CD14-positive monocyte (primary cell): ENCODE results near the gene EXT2. TPM values are rescaled to one million over a fixed set of nuclear protein-coding genes. Genes with fewer than 3 reads are reported as not detected.

Source experiments
- DNase-seq, 3 donors: peaks; one replicate each; pipeline ENCODE4 v3.0.0-alpha.2; 2011 to 2022
- H2AFZ ChIP-seq: 2 replicates; pipeline ENCODE4 v1.6.0; 2012; ENCODE audit warnings: mild to moderate bottlenecking, low read depth, low read length, inconsistent platforms; ENCODE audit not compliant: insufficient read depth, poor library complexity, severe bottlenecking
- H3K27ac ChIP-seq, 2 donors: 1 replicate in 1 of 2; 2 replicates in 1 of 2; pipeline ENCODE4 v1.5.1; 2012 to 2013; ENCODE audit warnings: low read length in 2 of 2, control low read depth in 1 of 2, inconsistent platforms in 1 of 2, low read depth in 1 of 2, mild to moderate bottlenecking in 1 of 2
- H3K27me3 ChIP-seq, 2 donors: one replicate each; pipeline versions ENCODE4 v1.6.0 to v1.6.1; 2011 to 2013; ENCODE audit warnings: low read length in 2 of 2; ENCODE audit not compliant: control insufficient read depth in 2 of 2, insufficient read depth in 2 of 2
- H3K36me3 ChIP-seq, 2 donors: replicated peaks in 1 of 2; 1 replicate in 1 of 2; 2 replicates in 1 of 2; pipeline versions ENCODE4 v1.5.1 to v1.6.1; 2012 to 2013; ENCODE audit warnings: low read length in 2 of 2, control low read depth in 1 of 2, inconsistent platforms in 1 of 2, mild to moderate bottlenecking in 1 of 2; ENCODE audit not compliant: insufficient read depth in 2 of 2, control insufficient read depth in 1 of 2
- H3K4me1 ChIP-seq, 2 donors: 1 replicate in 1 of 2; 2 replicates in 1 of 2; pipeline versions ENCODE4 v1.5.1 to v1.6.1; 2012 to 2013; ENCODE audit warnings: low read length in 2 of 2, control low read depth in 1 of 2, inconsistent platforms in 1 of 2, mild to moderate bottlenecking in 1 of 2, moderate library complexity in 1 of 2; ENCODE audit not compliant: insufficient read depth in 2 of 2, control insufficient read depth in 1 of 2
- H3K4me2 ChIP-seq: replicated peaks from 2 replicates; pipeline ENCODE3; 2012; ENCODE audit warnings: low read length, moderate library complexity, mild to moderate bottlenecking; ENCODE audit not compliant: poor library complexity, severe bottlenecking; ENCODE audit errors: extremely low read depth
- H3K4me3 ChIP-seq, 3 experiments: fragments of 200-600 bp in 1 of 3; sonication (generic) in 1 of 3; replicated peaks in 1 of 3; 1 replicate in 2 of 3; 2 replicates in 1 of 3; pipeline ENCODE4 v1.5.1; 2011 to 2013; ENCODE audit warnings: low read length in 3 of 3, mild to moderate bottlenecking in 3 of 3, control low read depth in 2 of 3, low read depth in 2 of 3, inconsistent platforms in 1 of 3, moderate library complexity in 1 of 3
- H3K79me2 ChIP-seq: 2 replicates; pipeline ENCODE4 v1.6.0; 2012; ENCODE audit warnings: mild to moderate bottlenecking, control low read depth, inconsistent platforms, low read length, moderate library complexity; ENCODE audit not compliant: insufficient read depth
- H3K9ac ChIP-seq: 2 replicates; pipeline ENCODE4 v1.6.0; 2017; ENCODE audit warnings: low read length, mild to moderate bottlenecking; ENCODE audit not compliant: insufficient read depth, poor library complexity, severe bottlenecking
- H3K9me3 ChIP-seq, 2 donors: replicated peaks in 1 of 2; 1 replicate in 1 of 2; 2 replicates in 1 of 2; pipeline versions ENCODE4 v1.5.1 to v1.6.1; 2012 to 2013; ENCODE audit warnings: low read length in 2 of 2, control low read depth in 1 of 2; ENCODE audit not compliant: control insufficient read depth in 1 of 2, insufficient read depth in 1 of 2
- H4K20me1 ChIP-seq: 2 replicates; pipeline ENCODE4 v1.6.0; 2012; ENCODE audit warnings: mild to moderate bottlenecking, low read length, control low read depth, moderate library complexity; ENCODE audit not compliant: insufficient read depth
- H3K27ac Mint-ChIP-seq, 7 donors: one replicate each; pipeline ENCODE4 v1.8.0; 2020; ENCODE audit warnings: mild to moderate bottlenecking in 7 of 7, mixed read lengths in 7 of 7, moderate library complexity in 6 of 7, inconsistent platforms in 2 of 7
- H3K27me3 Mint-ChIP-seq, 3 donors: one replicate each; pipeline ENCODE4 v1.8.0; 2021 to 2022; ENCODE audit warnings: low read depth in 3 of 3, mild to moderate bottlenecking in 3 of 3, mixed read lengths in 3 of 3, moderate library complexity in 3 of 3, inconsistent platforms in 1 of 3
- H3K36me3 Mint-ChIP-seq, 2 donors: one replicate each; pipeline ENCODE4 v1.8.0; 2020; ENCODE audit warnings: mixed read lengths in 2 of 2, inconsistent platforms in 1 of 2, mild to moderate bottlenecking in 1 of 2
- H3K4me1 Mint-ChIP-seq: one replicate; pipeline ENCODE4 v1.8.0; 2020; ENCODE audit warnings: mild to moderate bottlenecking, mixed read lengths
- H3K4me3 Mint-ChIP-seq, 2 donors: one replicate each; pipeline ENCODE4 v1.8.0; 2020; ENCODE audit warnings: mild to moderate bottlenecking in 2 of 2, mixed read lengths in 2 of 2, moderate library complexity in 1 of 2
- H3K9me3 Mint-ChIP-seq, 7 donors: one replicate each; pipeline ENCODE4 v1.8.0; 2020 to 2022; ENCODE audit warnings: mixed read lengths in 7 of 7, mild to moderate bottlenecking in 6 of 7, moderate library complexity in 6 of 7, inconsistent platforms in 2 of 7
- WGBS: methylation state at CpG from one replicate; pipeline ENCODE4 v1.1.5; 2013; ENCODE audit warnings: missing lambda C conversion rate; ENCODE audit not compliant: insufficient coverage; 5-methylcytosine and 5-hydroxymethylcytosine counted together
- intact Hi-C, 2 donors: fragments of 100-400 bp; cut with micrococcal nuclease; formaldehyde crosslinking; loops; one replicate each; pipeline versions ENCODE4 v1.15.0 to v1.15.1; 2023
- polyA plus RNA-seq, 3 donors: library from polyadenylated mRNA; depleted of rRNA in 1 of 3; unstranded in 2 of 3; stranded (reverse) in 1 of 3; fragments of 300-500 nt in 2 of 3; fragments of >200 nt in 1 of 3; fragmentation: Illumina TruSeq in 2 of 3; gene quantifications; 1 replicate in 2 of 3; 2 replicates in 1 of 3; pipeline ENCODE4 v1.2.3, GENCODE V29; 2012 to 2021
- TF ChIP-seq, protein P1 (sequence below): fragments of 200-600 bp; IDR thresholded peaks from one replicate; pipeline ENCODE4 v1.8.0; 2022; ENCODE audit warnings: antibody characterized with exemption, mild to moderate bottlenecking

EXT2 gene
- polyA plus RNA-seq, 3 donors, result 17.2 to 41.1 (median 34.2) TPM

DNA sequence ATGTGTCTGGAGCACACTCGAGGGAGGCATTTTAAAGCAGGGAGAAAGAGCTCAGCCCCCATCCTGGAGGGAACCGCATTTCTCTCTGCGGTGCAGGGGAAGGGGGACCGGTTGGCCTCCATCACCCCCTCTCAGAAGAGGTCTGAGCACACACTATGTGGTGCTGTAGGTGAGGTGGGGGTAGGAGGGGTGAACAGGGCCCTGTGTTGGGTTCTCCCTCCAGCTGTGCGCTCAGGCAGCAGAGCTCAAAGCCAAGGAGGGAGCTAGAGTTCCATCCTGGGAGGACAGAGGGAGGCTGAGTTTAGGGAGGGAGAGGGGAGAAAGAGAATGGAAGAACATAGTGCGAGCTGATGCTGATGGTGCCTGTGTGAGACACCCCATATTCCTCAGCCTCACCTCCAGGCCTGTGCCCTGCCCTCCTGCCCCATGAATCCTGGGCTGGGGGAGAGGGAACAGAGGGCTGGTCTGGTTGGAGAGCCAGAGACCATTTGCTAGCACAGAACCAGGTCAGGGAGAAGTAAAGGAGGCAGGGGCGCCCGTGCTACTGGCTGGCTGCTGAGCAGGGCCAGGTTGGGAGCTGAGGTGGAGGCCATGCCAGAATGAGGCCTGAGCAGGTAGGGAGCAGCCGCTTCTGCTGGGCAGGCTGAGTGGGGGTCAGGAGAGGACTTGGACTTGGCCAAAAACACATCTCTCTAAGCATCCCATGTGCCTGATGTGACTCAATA, 170.7 kb downstream of the EXT2 start:
- H3K9ac ChIP-seq, result no peak overlapping the region
- H3K27me3 ChIP-seq, result no peaks in the 10 kb centered on the region
- Mint-ChIP-seq H3K36me3 (no peaks in the 10 kb centered on the region), H3K27ac (no peak overlapping the region), H3K4me3 (no peak overlapping the region), H3K27me3 (peaks cover 0 to 3% (median 3%) of the 10 kb centered on the region in 3 donors), H3K9me3 (peaks cover 0 to 3% (median 0%) of the 10 kb centered on the region in 7 donors), H3K4me1 (no peaks in the 10 kb centered on the region)
- H3K4me3 ChIP-seq, result no peak overlapping the region
- 91% methylated on average over 4 of the region's 9 CpGs for WGBS
- no peak overlapping the region for H3K4me2 ChIP-seq
- H3K79me2 ChIP-seq, result no peaks in the 10 kb centered on the region
- DNase-seq, result no peak
- H2AFZ ChIP-seq, result no peak overlapping the region
- intact Hi-C loops, result no loop called here
- TF ChIP-seq, protein P1, sequence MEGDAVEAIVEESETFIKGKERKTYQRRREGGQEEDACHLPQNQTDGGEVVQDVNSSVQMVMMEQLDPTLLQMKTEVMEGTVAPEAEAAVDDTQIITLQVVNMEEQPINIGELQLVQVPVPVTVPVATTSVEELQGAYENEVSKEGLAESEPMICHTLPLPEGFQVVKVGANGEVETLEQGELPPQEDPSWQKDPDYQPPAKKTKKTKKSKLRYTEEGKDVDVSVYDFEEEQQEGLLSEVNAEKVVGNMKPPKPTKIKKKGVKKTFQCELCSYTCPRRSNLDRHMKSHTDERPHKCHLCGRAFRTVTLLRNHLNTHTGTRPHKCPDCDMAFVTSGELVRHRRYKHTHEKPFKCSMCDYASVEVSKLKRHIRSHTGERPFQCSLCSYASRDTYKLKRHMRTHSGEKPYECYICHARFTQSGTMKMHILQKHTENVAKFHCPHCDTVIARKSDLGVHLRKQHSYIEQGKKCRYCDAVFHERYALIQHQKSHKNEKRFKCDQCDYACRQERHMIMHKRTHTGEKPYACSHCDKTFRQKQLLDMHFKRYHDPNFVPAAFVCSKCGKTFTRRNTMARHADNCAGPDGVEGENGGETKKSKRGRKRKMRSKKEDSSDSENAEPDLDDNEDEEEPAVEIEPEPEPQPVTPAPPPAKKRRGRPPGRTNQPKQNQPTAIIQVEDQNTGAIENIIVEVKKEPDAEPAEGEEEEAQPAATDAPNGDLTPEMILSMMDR, result no peak
- H3K27ac ChIP-seq, result no peak overlapping the region
- no peaks in the 10 kb centered on the region for H3K9me3 ChIP-seq
- H3K4me1 ChIP-seq, result no peaks in the 10 kb centered on the region
- H3K36me3 ChIP-seq, result no peaks in the 10 kb centered on the region
- no peaks in the 10 kb centered on the region for H4K20me1 ChIP-seq

DNA sequence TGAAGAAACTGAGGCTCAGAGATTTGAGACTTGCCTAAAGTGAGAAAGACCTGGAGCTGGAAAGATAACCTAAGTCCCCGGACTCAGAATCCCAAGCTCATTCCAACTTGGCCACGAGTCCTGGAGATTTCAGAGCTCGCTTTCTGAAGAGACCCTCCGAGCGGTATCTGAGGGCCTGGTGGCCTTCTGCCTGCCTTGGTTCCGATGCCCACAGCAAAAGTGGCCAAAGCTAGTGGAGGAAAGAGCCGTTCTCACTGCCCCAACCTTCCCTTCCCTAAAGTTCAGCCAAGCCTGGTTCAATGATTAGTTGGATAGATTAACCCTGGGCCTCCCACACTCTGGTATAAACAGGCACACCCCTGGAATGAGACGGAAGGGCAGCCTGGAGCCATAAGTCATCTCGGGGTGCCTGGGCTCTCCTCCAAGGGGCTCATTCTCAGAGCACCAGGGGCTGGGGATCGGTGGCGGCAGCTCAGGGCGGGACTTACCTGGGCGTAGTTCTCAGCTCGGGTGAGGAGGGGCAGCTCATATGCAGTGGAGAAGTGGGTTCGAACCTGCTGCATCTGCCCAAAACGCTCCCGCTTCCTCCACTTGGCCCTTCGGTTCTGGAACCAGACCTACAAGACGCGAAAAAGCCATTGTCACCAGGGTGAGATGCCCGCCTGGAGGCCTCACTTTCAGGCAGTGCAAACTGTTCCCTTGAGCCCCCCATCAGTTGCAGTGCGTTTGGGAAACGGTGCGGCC, 171.7 kb downstream of the EXT2 start:
- H3K27ac Mint-ChIP-seq, result no peak overlapping the region
- intact Hi-C loops, result no loop called here
- no peaks in the 10 kb centered on the region for H3K36me3 Mint-ChIP-seq

More for the DNA sequence above, 171.7 kb downstream of the EXT2 start:
- Histone ChIP-seq H4K20me1 (no peaks in the 10 kb centered on the region), H3K4me3 (no peak overlapping the region), H3K9me3 (no peaks in the 10 kb centered on the region), H3K36me3 (no peaks in the 10 kb centered on the region), H3K4me1 (no peaks in the 10 kb centered on the region), H3K4me2 (no peak overlapping the region), H3K27ac (no peak overlapping the region), H3K27me3 (no peaks in the 10 kb centered on the region), H3K9ac (no peak overlapping the region), H3K79me2 (no peaks in the 10 kb centered on the region), H2AFZ (no peak overlapping the region)
- TF ChIP-seq, protein P1, result no peak
- no peak for DNase-seq
- Mint-ChIP-seq H3K4me1 (no peaks in the 10 kb centered on the region), H3K27me3 (peaks cover 0 to 3% (median 2%) of the 10 kb centered on the region in 3 donors), H3K9me3 (peaks cover 0 to 3% (median 0%) of the 10 kb centered on the region in 7 donors), H3K4me3 (no peak overlapping the region)
- WGBS, result 92% methylated on average over 19 of the region's 24 CpGs
